CD14-positive monocyte (primary cell): ENCODE results near the gene CDK5RAP2. TPM values are rescaled to one million over a fixed set of nuclear protein-coding genes. Genes with fewer than 3 reads are reported as not detected.

Experiments
- DNase-seq, 3 donors: peaks; one replicate each; pipeline ENCODE4 v3.0.0-alpha.2; 2011 to 2022
- H2AFZ ChIP-seq: 2 replicates; pipeline ENCODE4 v1.6.0; 2012; ENCODE audit warnings: mild to moderate bottlenecking, low read depth, low read length, inconsistent platforms; ENCODE audit not compliant: insufficient read depth, poor library complexity, severe bottlenecking
- H3K27ac ChIP-seq, 2 donors: 1 replicate in 1 of 2; 2 replicates in 1 of 2; pipeline ENCODE4 v1.5.1; 2012 to 2013; ENCODE audit warnings: low read length in 2 of 2, control low read depth in 1 of 2, inconsistent platforms in 1 of 2, low read depth in 1 of 2, mild to moderate bottlenecking in 1 of 2
- H3K27me3 ChIP-seq, 2 donors: one replicate each; pipeline versions ENCODE4 v1.6.0 to v1.6.1; 2011 to 2013; ENCODE audit warnings: low read length in 2 of 2; ENCODE audit not compliant: control insufficient read depth in 2 of 2, insufficient read depth in 2 of 2
- H3K36me3 ChIP-seq, 2 donors: replicated peaks in 1 of 2; 1 replicate in 1 of 2; 2 replicates in 1 of 2; pipeline versions ENCODE4 v1.5.1 to v1.6.1; 2012 to 2013; ENCODE audit warnings: low read length in 2 of 2, control low read depth in 1 of 2, inconsistent platforms in 1 of 2, mild to moderate bottlenecking in 1 of 2; ENCODE audit not compliant: insufficient read depth in 2 of 2, control insufficient read depth in 1 of 2
- H3K4me1 ChIP-seq, 2 donors: 1 replicate in 1 of 2; 2 replicates in 1 of 2; pipeline versions ENCODE4 v1.5.1 to v1.6.1; 2012 to 2013; ENCODE audit warnings: low read length in 2 of 2, control low read depth in 1 of 2, inconsistent platforms in 1 of 2, mild to moderate bottlenecking in 1 of 2, moderate library complexity in 1 of 2; ENCODE audit not compliant: insufficient read depth in 2 of 2, control insufficient read depth in 1 of 2
- H3K4me2 ChIP-seq: replicated peaks from 2 replicates; pipeline ENCODE3; 2012; ENCODE audit warnings: low read length, moderate library complexity, mild to moderate bottlenecking; ENCODE audit not compliant: poor library complexity, severe bottlenecking; ENCODE audit errors: extremely low read depth
- H3K4me3 ChIP-seq, 3 experiments: fragments of 200-600 bp in 1 of 3; sonication (generic) in 1 of 3; replicated peaks in 1 of 3; 1 replicate in 2 of 3; 2 replicates in 1 of 3; pipeline ENCODE4 v1.5.1; 2011 to 2013; ENCODE audit warnings: low read length in 3 of 3, mild to moderate bottlenecking in 3 of 3, control low read depth in 2 of 3, low read depth in 2 of 3, inconsistent platforms in 1 of 3, moderate library complexity in 1 of 3
- H3K79me2 ChIP-seq: 2 replicates; pipeline ENCODE4 v1.6.0; 2012; ENCODE audit warnings: mild to moderate bottlenecking, control low read depth, inconsistent platforms, low read length, moderate library complexity; ENCODE audit not compliant: insufficient read depth
- H3K9ac ChIP-seq: 2 replicates; pipeline ENCODE4 v1.6.0; 2017; ENCODE audit warnings: low read length, mild to moderate bottlenecking; ENCODE audit not compliant: insufficient read depth, poor library complexity, severe bottlenecking
- H3K9me3 ChIP-seq, 2 donors: replicated peaks in 1 of 2; 1 replicate in 1 of 2; 2 replicates in 1 of 2; pipeline versions ENCODE4 v1.5.1 to v1.6.1; 2012 to 2013; ENCODE audit warnings: low read length in 2 of 2, control low read depth in 1 of 2; ENCODE audit not compliant: control insufficient read depth in 1 of 2, insufficient read depth in 1 of 2
- H4K20me1 ChIP-seq: 2 replicates; pipeline ENCODE4 v1.6.0; 2012; ENCODE audit warnings: mild to moderate bottlenecking, low read length, control low read depth, moderate library complexity; ENCODE audit not compliant: insufficient read depth
- H3K27ac Mint-ChIP-seq, 7 donors: one replicate each; pipeline ENCODE4 v1.8.0; 2020; ENCODE audit warnings: mild to moderate bottlenecking in 7 of 7, mixed read lengths in 7 of 7, moderate library complexity in 6 of 7, inconsistent platforms in 2 of 7
- H3K27me3 Mint-ChIP-seq, 3 donors: one replicate each; pipeline ENCODE4 v1.8.0; 2021 to 2022; ENCODE audit warnings: low read depth in 3 of 3, mild to moderate bottlenecking in 3 of 3, mixed read lengths in 3 of 3, moderate library complexity in 3 of 3, inconsistent platforms in 1 of 3
- H3K36me3 Mint-ChIP-seq, 2 donors: one replicate each; pipeline ENCODE4 v1.8.0; 2020; ENCODE audit warnings: mixed read lengths in 2 of 2, inconsistent platforms in 1 of 2, mild to moderate bottlenecking in 1 of 2
- H3K4me1 Mint-ChIP-seq: one replicate; pipeline ENCODE4 v1.8.0; 2020; ENCODE audit warnings: mild to moderate bottlenecking, mixed read lengths
- H3K4me3 Mint-ChIP-seq, 2 donors: one replicate each; pipeline ENCODE4 v1.8.0; 2020; ENCODE audit warnings: mild to moderate bottlenecking in 2 of 2, mixed read lengths in 2 of 2, moderate library complexity in 1 of 2
- H3K9me3 Mint-ChIP-seq, 7 donors: one replicate each; pipeline ENCODE4 v1.8.0; 2020 to 2022; ENCODE audit warnings: mixed read lengths in 7 of 7, mild to moderate bottlenecking in 6 of 7, moderate library complexity in 6 of 7, inconsistent platforms in 2 of 7
- CTCF ChIP-seq: fragments of 200-600 bp; IDR thresholded peaks from one replicate; pipeline ENCODE4 v1.8.0; 2022; ENCODE audit warnings: antibody characterized with exemption, mild to moderate bottlenecking
- WGBS: methylation state at CpG from one replicate; pipeline ENCODE4 v1.1.5; 2013; ENCODE audit warnings: missing lambda C conversion rate; ENCODE audit not compliant: insufficient coverage; 5-methylcytosine and 5-hydroxymethylcytosine counted together
- intact Hi-C, 2 donors: fragments of 100-400 bp; cut with micrococcal nuclease; formaldehyde crosslinking; loops; one replicate each; pipeline versions ENCODE4 v1.15.0 to v1.15.1; 2023
- polyA plus RNA-seq, 3 donors: library from polyadenylated mRNA; depleted of rRNA in 1 of 3; unstranded in 2 of 3; stranded (reverse) in 1 of 3; fragments of 300-500 nt in 2 of 3; fragments of >200 nt in 1 of 3; fragmentation: Illumina TruSeq in 2 of 3; gene quantifications; 1 replicate in 2 of 3; 2 replicates in 1 of 3; pipeline ENCODE4 v1.2.3, GENCODE V29; 2012 to 2021

The CDK5RAP2 gene
- polyA plus RNA-seq, 3 donors = 2.0 to 13.7 (median 6.1) TPM

- peaks cover 82 to 88% of the 10 kb centered on the region in 2 donors for H3K36me3 Mint-ChIP-seq
- H3K36me3 ChIP-seq = peaks cover 70 to 99% of the 10 kb centered on the region in 2 donors
These were observed 40.0 kb downstream of the CDK5RAP2 start for GRCh38 chr9:120539951-120540350.

GRCh38 chr9:120538339-120538738, 41.6 kb downstream of the CDK5RAP2 start:
- TF ChIP-seq CTCF = no peak
- no peaks in the 10 kb centered on the region for H3K4me1 Mint-ChIP-seq
- H3K9me3 ChIP-seq = no peaks in the 10 kb centered on the region
- no peaks in the 10 kb centered on the region for H3K4me1 ChIP-seq
- 100% methylated on average over 1 of the region's 3 CpGs for WGBS
- no peaks in the 10 kb centered on the region for H3K27me3 ChIP-seq
- H3K36me3 Mint-ChIP-seq = peaks cover 79 to 87% of the 10 kb centered on the region in 2 donors
- no peak overlapping the region for H3K9ac ChIP-seq
- H3K27me3 Mint-ChIP-seq = no peaks in the 10 kb centered on the region
- no peak overlapping the region for H3K4me2 ChIP-seq
- no peaks in the 10 kb centered on the region for H3K79me2 ChIP-seq
- intact Hi-C loops = no loop called here
- H3K4me3 ChIP-seq = no peak overlapping the region
- H3K27ac Mint-ChIP-seq = no peak overlapping the region
- DNase-seq = no peak
- no peak overlapping the region for H3K4me3 Mint-ChIP-seq
- no peak overlapping the region for H3K27ac ChIP-seq
- H3K36me3 ChIP-seq = peaks cover 67 to 99% of the 10 kb centered on the region in 2 donors
- H2AFZ ChIP-seq = no peak overlapping the region
- no peaks in the 10 kb centered on the region for H4K20me1 ChIP-seq
- H3K9me3 Mint-ChIP-seq = no peaks in the 10 kb centered on the region

More at GRCh38 chr9:120539951-120540350, 40.0 kb downstream of the CDK5RAP2 start:
- intact Hi-C loops = no loop called here
- 94% methylated on average over 8 of the region's 9 CpGs for WGBS
- Histone ChIP-seq H4K20me1 (no peaks in the 10 kb centered on the region), H3K4me2 (no peak overlapping the region), H3K79me2 (no peaks in the 10 kb centered on the region), H2AFZ (no peak overlapping the region), H3K9ac (no peak overlapping the region), H3K4me3 (no peak overlapping the region), H3K27me3 (no peaks in the 10 kb centered on the region), H3K9me3 (no peaks in the 10 kb centered on the region), H3K4me1 (no peaks in the 10 kb centered on the region), H3K27ac (no peak overlapping the region)
- no peaks in the 10 kb centered on the region for H3K27me3 Mint-ChIP-seq
- no peak for DNase-seq
- no peak overlapping the region for H3K4me3 Mint-ChIP-seq
- TF ChIP-seq CTCF = no peak
- no peaks in the 10 kb centered on the region for H3K4me1 Mint-ChIP-seq
- H3K9me3 Mint-ChIP-seq = no peaks in the 10 kb centered on the region
- peak overlapping the region in 1 of 7 donors; percentile 31 for H3K27ac Mint-ChIP-seq
